Adrenal gland (tissue), 12 donors: ENCODE measurements around the gene XK. TPM values are rescaled to one million over a fixed set of nuclear protein-coding genes. Genes with fewer than 3 reads are reported as not detected.
A peak's percentile ranks its signal among the peaks of the same experiment; 100 is the strongest.
"Not testable (repeated sequence)": the region's sequence is repeated elsewhere in the genome, so short reads cannot be mapped to it uniquely, and the experiment has no call there.

Experiments
- DNase-seq, 7 donors: peaks; one replicate each; pipeline ENCODE4 v3.0.0-alpha.2; 2019 to 2020
- H3K27ac ChIP-seq, 5 donors: fragments of 200-600 bp; sonication (generic) in 4 of 5; 1 replicate in 3 of 5; 2 replicates in 2 of 5; pipeline versions ENCODE4 v1.5.1 to v1.8.0; 2016 to 2020; ENCODE audit warnings: mild to moderate bottlenecking in 1 of 5
- H3K27me3 ChIP-seq: fragments of 200-600 bp; 2 replicates; pipeline ENCODE4 v1.8.0; 2021
- H3K36me3 ChIP-seq, 2 donors: fragments of 200-600 bp; replicated peaks in 1 of 2; 1 replicate in 1 of 2; 2 replicates in 1 of 2; pipeline versions ENCODE4 v1.5.1 to v1.8.0; 2018 to 2022
- H3K4me1 ChIP-seq, 2 donors: fragments of 200-600 bp; replicated peaks in 1 of 2; 1 replicate in 1 of 2; 2 replicates in 1 of 2; pipeline versions ENCODE4 v1.5.1 to v1.8.0; 2018 to 2021
- H3K4me3 ChIP-seq, 4 donors: fragments of 200-600 bp; sonication (generic) in 3 of 4; one replicate each; pipeline ENCODE4 v1.5.1; 2016 to 2018
- H3K9me3 ChIP-seq, 3 donors: fragments of 200-600 bp; sonication (generic) in 1 of 3; replicated peaks in 1 of 3; 1 replicate in 2 of 3; 2 replicates in 1 of 3; pipeline versions ENCODE4 v1.5.1 to v1.8.0; 2016 to 2021
- CTCF ChIP-seq, 6 experiments: fragments of 450-650 bp in 4 of 6; fragments of 200-600 bp in 2 of 6; sonication (generic) in 1 of 6; IDR thresholded peaks; 1 replicate in 5 of 6; 2 replicates in 1 of 6; pipeline versions ENCODE4 v1.5.1 to v1.8.0; 2016 to 2021; ENCODE audit warnings: antibody characterized with exemption in 6 of 6, mild to moderate bottlenecking in 2 of 6, moderate library complexity in 1 of 6
- POLR2A ChIP-seq, 2 donors: fragments of 450-650 bp; IDR thresholded peaks; one replicate each; pipeline ENCODE4 v1.6.1; 2017; ENCODE audit warnings: antibody characterized with exemption in 2 of 2, mild to moderate bottlenecking in 2 of 2, moderate library complexity in 1 of 2
- WGBS, 4 donors: extraction: QIAGEN DNeasy Blood & Tissue Kit in 2 of 4; methylation state at CpG; one replicate each; pipeline versions ENCODE4 v1.1.5 to v1.1.7; 2013 to 2017; 5-methylcytosine and 5-hydroxymethylcytosine counted together
- intact Hi-C, 2 donors: fragments of 100-400 bp; cut with DNase I; formaldehyde crosslinking; loops; one replicate each; pipeline versions ENCODE4 v1.14.1 to v1.15.0; 2022 to 2023
- polyA plus RNA-seq, 3 donors: library from polyadenylated mRNA; stranded (reverse); fragments of 200-250 nt in 2 of 3; fragments of 350-450 nt in 1 of 3; fragmentation: Illumina TruSeq in 1 of 3; extraction: RNeasy Lipid Tissue Mini Kit (QIAGEN cat#74804) in 1 of 3; gene quantifications; one replicate each; pipeline ENCODE4 v1.2.3, GENCODE V29; 2013 to 2014
- total RNA-seq, 9 donors: library from RNA; depleted of rRNA in 4 of 9; stranded (reverse); fragments of >200 nt in 4 of 9; fragments of 120-200 nt in 1 of 9; fragmentation: NEBNext Ultra II Directional in 1 of 9; extraction: Animal tissue kit (Norgen Biotek cat#: 25700) in 1 of 9; gene quantifications; one replicate each; pipeline versions ENCODE4 v1.1.0 to v1.2.4, GENCODE V29; 2013 to 2023
- donor health status: healthy with polysubstance abuse.
- donor health status: Bipolar disorder and iron deficiency.
- donor health status: DM: yes; HTN: yes; CAD: no.
- donor health status: DM: no; HTN: no; CAD: no.
- donor health status: DM: no; HTN: no; CAD: no.
- donor health status: DM: yes; HTN: yes; CAD: no.

The XK gene
- total and polyA plus RNA-seq, 12 donors = 0.44 to 3.8 (median 1.7) TPM

- no peak for TF ChIP-seq CTCF (IDR thresholded peaks at IDR 0.05)
- TF ChIP-seq POLR2A (IDR thresholded peaks at IDR 0.05) = no peak
- Histone ChIP-seq H3K4me1 (no peaks in the 10 kb centered on the region), H3K9me3 (no peaks in the 10 kb centered on the region), H3K27me3 (peaks cover 7% of the 10 kb centered on the region), H3K27ac (no peak overlapping the region), H3K4me3 (no peak overlapping the region), H3K36me3 (no peaks in the 10 kb centered on the region)
- WGBS, 4 donors = 42 to 100% (median 69%) methylated on average over 2 to 3 of the region's 3 CpGs
- intact Hi-C loops = no loop called here
- DNase-seq = no peak
These were observed 43.7 kb upstream of the XK start for GRCh38 chrX:37641859-37642258.

- Histone ChIP-seq H3K27ac (no peak overlapping the region), H3K9me3 (no peaks in the 10 kb centered on the region), H3K4me3 (no peak overlapping the region), H3K4me1 (no peaks in the 10 kb centered on the region), H3K27me3 (peaks cover 3% of the 10 kb centered on the region), H3K36me3 (no peaks in the 10 kb centered on the region)
- no peak for TF ChIP-seq CTCF (IDR thresholded peaks at IDR 0.05)
- no peak for TF ChIP-seq POLR2A (IDR thresholded peaks at IDR 0.05)
- intact Hi-C loops = no loop called here
- DNase-seq = no peak
- 40 to 72% (median 45%) methylated on average over 6 of the region's 6 CpGs for WGBS, 4 donors
These were observed 40.9 kb upstream of the XK start for GRCh38 chrX:37644381-37645305.

- intact Hi-C loops = no loop called here
- peaks cover 3% of the 10 kb centered on the region for H3K27me3 ChIP-seq
- peak in 1 of 6 experiments; percentile 9 for TF ChIP-seq CTCF (IDR thresholded peaks at IDR 0.05)
- no peak for TF ChIP-seq POLR2A (IDR thresholded peaks at IDR 0.05)
- no peak for DNase-seq
- H3K4me1 ChIP-seq = no peaks in the 10 kb centered on the region
- H3K27ac ChIP-seq = no peak overlapping the region
- no peaks in the 10 kb centered on the region for H3K9me3 ChIP-seq
- no peak overlapping the region for H3K4me3 ChIP-seq
- no peaks in the 10 kb centered on the region for H3K36me3 ChIP-seq
These were observed 39.3 kb upstream of the XK start for GRCh38 chrX:37646254-37646653.

- H3K9me3 ChIP-seq, H3K4me3 ChIP-seq, H3K4me1 ChIP-seq, intact Hi-C loops, DNase-seq, H3K36me3 ChIP-seq, H3K27ac ChIP-seq: not testable (repeated sequence)
- H3K27me3 ChIP-seq = peaks cover 17% of the 10 kb centered on the region
- WGBS, 4 donors = 70 to 100% (median 84%) methylated on average over 2 of the region's 2 CpGs
These were observed 34.7 kb upstream of the XK start for GRCh38 chrX:37650879-37651278.
